ENCODE measurements around the gene CES5A. TPM values are rescaled to one million over a fixed set of nuclear protein-coding genes. Genes with fewer than 3 reads are reported as not detected.

CES5A gene
- total and polyA plus RNA-seq, 2 of the 4 experiments (the other 2 are of a cell fraction): not detected

- Histone ChIP-seq H3K27me3 (ENCODE audit: control insufficient read depth, insufficient read depth, low read length) (no peaks in the 10 kb centered on the region), H3K9ac (ENCODE audit: low read depth, low read length) (no peak overlapping the region), H3K79me1 (ENCODE audit: low read depth in 1 of 2, low read length in 2 of 2) (no peaks in the 10 kb centered on the region), H3K18ac (ENCODE audit: low read depth, low read length) (no peak overlapping the region), H4K5ac (ENCODE audit: low read depth, low read length) (no peak overlapping the region), H3K4me2 (ENCODE audit: low read depth, low read length) (no peak overlapping the region), H3K14ac (replicated peaks; ENCODE audit: low read depth, low read length) (no peak overlapping the region), H2AK9ac (replicated peaks; ENCODE audit: low read depth, low read length, poor library complexity) (no peak overlapping the region), H2AK5ac (ENCODE audit: low read depth, low read length) (no peak overlapping the region), H3K4me3 (ENCODE audit: insufficient read depth, low read depth, low read length) (no peak overlapping the region), H3K4ac (ENCODE audit: low read depth, low read length) (no peak overlapping the region), H3K9me1 (ENCODE audit: insufficient read depth, low read length) (no peaks in the 10 kb centered on the region), H3K27ac (ENCODE audit: insufficient read depth, low read length) (no peak overlapping the region), H2BK15ac (ENCODE audit: low read depth, low read length) (no peak overlapping the region), H4K91ac (ENCODE audit: insufficient read depth, low read depth, low read length) (no peak overlapping the region), H2AFZ (replicated peaks; ENCODE audit: low read length, poor library complexity) (no peak overlapping the region), H3K36me3 (ENCODE audit: control insufficient read depth, insufficient read depth, low read length) (no peaks in the 10 kb centered on the region), H2BK120ac (ENCODE audit: low read depth, low read length) (no peak overlapping the region), H4K20me1 (ENCODE audit: insufficient read depth, low read length) (no peaks in the 10 kb centered on the region), H3K23ac (ENCODE audit: low read depth, low read length) (no peak overlapping the region), H2BK20ac (ENCODE audit: low read depth, low read length) (no peak overlapping the region), H2BK5ac (ENCODE audit: low read depth, low read length, poor library complexity, severe bottlenecking) (no peak overlapping the region), H3K56ac (ENCODE audit: extremely low read depth, insufficient read depth, low read length) (no peak overlapping the region), H4K8ac (ENCODE audit: low read depth in 2 of 2, low read length in 2 of 2) (no peak overlapping the region), H3K4me1 (ENCODE audit: control insufficient read depth, insufficient read depth, low read length) (no peaks in the 10 kb centered on the region), H3K9me3 (ENCODE audit: control insufficient read depth, insufficient read depth, low read length) (no peaks in the 10 kb centered on the region)
- intact Hi-C loops (cut with micrococcal nuclease): no loop called here
- dilution Hi-C loops (cut with HindIII; ENCODE audit: low sequenced_read_pairs, unreplicated experiment): no loop called here
- TF ChIP-seq RFX5 (IDR thresholded peaks at IDR 0.05; ENCODE audit: low read depth, low read length): no peak
- TF ChIP-seq CHD1 (IDR thresholded peaks at IDR 0.05; ENCODE audit: low read depth, low read length): no peak
- TF ChIP-seq BHLHE40 (IDR thresholded peaks at IDR 0.05; ENCODE audit: low read depth, low read length): no peak
- no peak for TF ChIP-seq NFE2L2 (IDR thresholded peaks at IDR 0.05; ENCODE audit: low read depth, low read length)
- TF ChIP-seq RCOR1 (IDR thresholded peaks at IDR 0.05; ENCODE audit: insufficient replicate concordance, low read length): no peak
- TF ChIP-seq POLR2A (IDR thresholded peaks at IDR 0.05; ENCODE audit: low read depth, low read length): no peak
- no peak for TF ChIP-seq ELK1 (IDR thresholded peaks at IDR 0.05; ENCODE audit: borderline replicate concordance, low read depth, low read length)
- no peak for TF ChIP-seq USF2 (IDR thresholded peaks at IDR 0.05; ENCODE audit: low read depth, low read length)
- no peak for TF ChIP-seq MAFK (IDR thresholded peaks at IDR 0.05; ENCODE audit: low read depth, low read length)
- no peak for TF ChIP-seq MXI1 (IDR thresholded peaks at IDR 0.05; ENCODE audit: borderline replicate concordance, low read depth, low read length)
- TF ChIP-seq CTCF (conservative IDR thresholded peaks at IDR 0.05; ENCODE audit: low read depth, low read length): no peak
- no peak for TF ChIP-seq MAZ (IDR thresholded peaks at IDR 0.05; ENCODE audit: borderline replicate concordance, low read depth, low read length)
- no peak for TF ChIP-seq CEBPB (IDR thresholded peaks at IDR 0.05; ENCODE audit: low read depth, low read length)
- TF ChIP-seq SMC3 (IDR thresholded peaks at IDR 0.05; ENCODE audit: low read depth, low read length): no peak
- no peak for TF ChIP-seq RAD21 (IDR thresholded peaks at IDR 0.05; ENCODE audit: low read length)
- CTCF ChIA-PET: no interaction called here
- POLR2A ChIA-PET (ENCODE audit: unreplicated experiment): no interaction called here
- in situ Hi-C loops (cut with MboI; ENCODE audit: low sequenced_read_pairs): no loop called here
- no TSS peak for BruUV-seq (replicated peaks)
- 86% methylated on average over 1 of the region's 8 CpGs; no CpG with 5 or more reads in 1 of the 2 experiments for WGBS, 2 experiments (ENCODE audit: extremely low coverage in 2 of 2, insufficient read length in 1 of 2)
- DNase-seq: no peak
- no peak for ATAC-seq (ENCODE audit: low read depth)
These were observed 64.7 kb downstream of the CES5A start for GRCh38 chr16:55810451-55810961.

All from IMR-90 (cell line).